ENCODE measurements around the gene HINFP.
"Not testable (repeated sequence)": the region's sequence is repeated elsewhere in the genome, so short reads cannot be mapped to it uniquely, and the experiment has no call there.

The HINFP gene

DNA sequence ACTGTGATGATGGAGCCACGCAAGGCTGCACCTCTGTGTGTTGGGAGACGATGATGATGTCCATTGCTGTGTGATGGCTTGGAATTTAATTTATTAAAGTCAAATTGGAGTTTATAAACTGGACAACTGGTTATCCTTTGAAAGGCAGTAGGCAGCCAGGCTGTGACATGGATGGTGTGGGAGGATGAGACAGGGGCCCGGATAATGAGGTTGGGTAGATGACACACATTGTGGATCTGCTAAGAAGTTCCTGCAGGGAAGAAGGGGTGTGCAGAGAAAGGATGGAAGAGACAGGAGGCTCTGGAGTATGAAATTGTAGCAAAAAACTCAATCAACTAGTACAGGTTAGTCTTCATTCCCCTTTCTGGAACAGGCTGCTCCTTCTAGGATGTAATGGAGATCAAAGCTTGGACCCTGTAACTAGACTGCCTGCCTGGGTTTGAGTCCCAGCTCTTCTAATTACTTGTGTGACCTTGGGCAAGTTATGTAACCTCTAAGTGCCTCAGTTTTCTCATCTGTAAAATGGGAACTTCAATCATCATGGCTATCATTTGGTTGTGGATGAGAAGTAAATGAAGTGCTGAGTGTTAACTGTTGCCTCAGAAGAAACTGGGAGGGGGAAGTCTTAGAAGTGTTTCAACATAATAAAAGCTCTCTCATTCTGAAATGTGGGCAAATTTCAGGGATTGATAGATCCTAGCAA, 4.2 kb upstream of the HINFP start:
- DNase-seq (ENCODE audit: low spot score) = no peak

DNA sequence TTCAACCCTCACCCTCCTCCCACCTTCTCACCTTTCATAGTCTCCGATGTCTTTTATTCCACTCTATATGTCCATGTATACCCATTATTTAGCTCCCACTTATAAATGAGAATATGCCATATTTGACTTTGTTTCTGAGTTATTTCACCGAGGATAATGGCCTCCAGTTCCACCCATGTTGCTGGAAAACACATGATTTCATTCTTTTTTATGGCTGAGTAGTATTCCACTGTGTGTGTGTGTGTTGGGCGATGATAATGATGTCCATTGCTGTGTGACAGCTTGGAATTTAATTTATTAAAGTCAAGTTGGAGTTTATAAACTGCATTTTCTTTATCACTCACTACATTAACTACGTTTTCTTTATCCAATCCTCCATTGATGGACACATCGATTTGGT, 3.2 kb upstream of the HINFP start:
- DNase-seq (ENCODE audit: low spot score) = no peak

DNA sequence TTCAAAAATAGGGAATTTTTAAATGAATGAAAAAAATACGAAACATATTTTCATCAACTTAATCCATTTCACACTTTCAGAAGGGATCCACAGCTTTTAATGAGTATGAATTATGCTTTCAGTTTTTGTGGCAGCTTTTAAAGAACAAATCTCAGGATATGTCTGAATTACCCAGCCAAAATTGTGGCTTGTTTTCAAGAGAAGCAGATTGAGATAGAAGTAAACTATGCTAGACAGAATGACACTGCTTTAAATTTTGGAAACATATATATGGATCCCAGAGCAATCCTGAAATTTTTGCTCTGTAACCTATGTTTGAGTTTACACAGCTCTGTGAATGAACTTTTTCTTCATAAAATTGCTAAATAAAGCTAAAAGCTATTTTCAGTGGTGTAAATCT, 2.4 kb upstream of the HINFP start:
- DNase-seq (ENCODE audit: low spot score) = no peak

DNA sequence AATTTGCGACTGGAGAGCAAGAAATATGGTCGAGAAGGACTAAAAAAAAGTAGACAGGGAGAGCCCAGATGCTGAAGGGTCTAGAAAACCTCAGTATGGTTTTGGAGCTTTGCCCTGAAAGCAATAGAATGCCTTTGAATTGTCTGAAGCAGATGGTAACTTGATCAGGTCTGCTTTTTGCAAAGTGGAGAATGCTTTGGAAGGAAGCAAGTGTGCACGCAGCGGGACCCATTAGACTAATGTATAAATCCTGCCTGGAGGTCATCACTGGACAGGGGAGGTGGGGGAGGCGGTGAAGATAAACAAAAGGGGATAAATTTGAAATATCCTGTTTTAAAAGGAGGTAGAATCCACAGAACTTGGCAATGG, 757 bp upstream of the HINFP start:
- DNase-seq (ENCODE audit: low spot score) = no peak

DNA sequence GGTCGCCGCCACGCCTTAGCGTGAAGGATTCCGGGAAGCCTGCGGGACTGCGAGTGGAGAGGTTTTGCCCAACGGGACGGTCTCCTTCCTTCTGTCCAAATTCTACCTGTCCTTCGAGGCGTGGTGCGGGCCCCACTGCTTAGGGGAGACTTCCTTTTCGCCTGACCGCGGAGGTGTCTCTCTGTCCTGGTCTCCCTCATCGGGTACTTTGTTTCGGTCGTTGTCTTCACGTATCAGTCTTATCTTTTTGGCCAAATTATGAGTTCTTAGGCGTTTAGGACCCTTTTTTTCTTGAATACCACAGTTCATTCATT, 388 bp downstream of the HINFP start:
- DNase-seq (ENCODE audit: low spot score) = no peak

DNA sequence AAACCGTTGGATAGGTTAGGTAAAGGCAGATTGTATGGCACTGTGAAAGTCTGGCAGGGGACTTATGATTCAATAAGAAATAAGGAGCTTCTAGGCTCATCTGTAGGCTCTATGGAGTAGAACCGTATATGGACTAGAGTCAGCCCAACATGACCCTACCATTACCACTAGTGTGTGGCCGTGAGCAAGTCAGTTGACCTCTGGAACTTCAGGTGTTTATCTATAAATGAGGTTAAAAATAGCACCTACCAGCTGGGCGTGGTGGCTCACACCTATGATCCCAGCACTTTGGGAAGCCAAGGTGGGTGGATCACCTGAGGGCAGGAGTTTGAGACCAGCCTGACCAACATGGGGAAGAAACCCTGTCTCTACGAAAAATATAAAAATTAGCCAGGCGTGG, 4.4 kb downstream of the HINFP start:
- no peak for DNase-seq (ENCODE audit: low spot score)

DNA sequence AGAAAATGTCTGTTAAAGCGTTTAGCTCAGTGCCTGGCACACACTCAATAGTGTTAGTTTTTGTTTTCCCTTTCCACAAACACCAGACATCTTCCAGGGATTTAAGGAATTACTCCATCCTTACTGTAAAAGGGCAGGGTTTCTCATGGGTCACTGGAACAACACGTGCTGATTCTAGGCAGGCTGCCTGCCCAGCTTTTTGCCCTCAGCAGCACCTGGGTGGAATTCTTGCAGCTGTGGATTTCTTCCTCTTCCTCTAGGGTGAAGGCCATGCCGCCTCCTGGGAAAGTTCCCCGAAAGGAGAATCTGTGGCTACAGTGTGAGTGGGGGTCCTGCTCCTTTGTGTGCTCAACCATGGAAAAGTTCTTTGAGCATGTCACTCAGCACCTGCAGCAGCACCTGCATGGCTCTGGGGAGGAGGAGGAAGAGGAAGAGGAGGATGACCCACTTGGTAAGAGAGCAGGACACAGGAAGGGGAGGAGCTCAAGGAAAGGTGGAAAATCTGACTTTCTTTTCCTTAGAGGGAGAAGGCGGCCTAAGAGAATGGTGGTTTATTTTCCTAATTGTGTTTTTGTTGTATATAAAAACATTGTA, 5.4 kb downstream of the HINFP start:
- DNase-seq (ENCODE audit: low spot score) = no peak

DNA sequence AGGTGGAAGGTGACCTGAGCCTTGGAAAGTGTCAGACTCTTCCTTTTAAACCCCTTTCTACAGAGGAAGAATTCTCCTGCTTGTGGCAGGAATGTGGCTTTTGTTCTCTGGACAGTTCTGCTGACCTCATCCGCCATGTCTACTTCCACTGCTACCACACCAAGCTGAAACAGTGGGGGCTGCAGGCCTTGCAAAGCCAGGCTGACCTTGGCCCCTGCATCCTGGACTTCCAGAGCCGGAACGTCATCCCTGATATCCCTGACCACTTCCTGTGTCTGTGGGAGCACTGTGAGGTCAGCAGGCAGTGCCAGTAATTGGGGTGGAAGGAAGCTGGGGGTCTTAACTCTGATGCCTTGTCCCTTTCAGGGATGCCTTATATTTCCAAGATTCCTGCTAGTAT, 9.3 kb downstream of the HINFP start:
- DNase-seq (ENCODE audit: low spot score) = no peak

DNA sequence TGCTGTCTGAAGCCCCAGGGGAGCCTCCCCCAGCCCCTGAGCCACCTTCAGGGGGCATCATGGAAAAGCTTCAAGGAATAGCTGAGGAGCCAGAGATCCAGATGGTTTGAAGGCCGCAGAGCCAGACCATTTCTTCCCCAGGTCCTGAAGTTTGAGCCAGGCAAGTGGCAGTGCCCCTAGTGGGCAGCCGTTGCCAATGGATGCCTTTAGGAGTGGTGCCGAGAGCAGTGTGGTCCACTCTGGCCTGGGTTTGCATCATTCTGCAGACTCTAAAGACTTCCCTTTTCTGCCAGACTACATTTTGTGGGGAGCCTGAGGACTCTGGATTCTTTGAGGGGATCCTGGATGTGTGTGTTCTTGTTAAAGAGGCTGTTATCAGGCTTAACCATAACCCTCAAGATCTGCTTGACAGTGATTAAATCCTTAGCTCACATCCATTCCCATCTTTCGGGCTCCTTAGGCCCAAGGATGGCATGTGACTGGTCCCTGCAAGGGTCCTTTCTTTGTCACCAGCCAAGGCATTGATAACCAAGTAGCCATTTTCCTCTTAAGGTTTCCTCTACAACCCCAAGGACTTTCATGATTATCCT, 13.1 kb downstream of the HINFP start:
- no peak for DNase-seq (ENCODE audit: low spot score)

DNA sequence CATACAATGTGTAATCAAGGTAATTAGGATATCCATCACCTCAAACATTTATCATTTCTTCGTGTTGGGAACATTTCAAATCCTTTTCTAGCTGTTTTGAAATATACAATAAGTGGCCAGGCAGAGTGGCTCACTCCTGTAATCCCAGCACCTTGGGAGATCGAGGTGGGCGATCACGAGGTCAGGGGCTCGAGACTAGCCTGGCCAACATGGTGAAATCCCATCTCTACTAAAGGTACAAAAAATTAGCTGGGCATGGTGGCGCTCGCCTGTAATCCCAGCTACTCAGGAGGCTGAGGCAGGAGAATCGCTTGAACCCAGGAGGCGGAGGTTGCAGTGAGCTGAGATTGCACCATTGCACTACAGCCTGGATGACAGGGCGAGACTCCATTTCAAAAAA, 17.9 kb downstream of the HINFP start:
- not testable (repeated sequence) for DNase-seq (ENCODE audit: low spot score)

DNA sequence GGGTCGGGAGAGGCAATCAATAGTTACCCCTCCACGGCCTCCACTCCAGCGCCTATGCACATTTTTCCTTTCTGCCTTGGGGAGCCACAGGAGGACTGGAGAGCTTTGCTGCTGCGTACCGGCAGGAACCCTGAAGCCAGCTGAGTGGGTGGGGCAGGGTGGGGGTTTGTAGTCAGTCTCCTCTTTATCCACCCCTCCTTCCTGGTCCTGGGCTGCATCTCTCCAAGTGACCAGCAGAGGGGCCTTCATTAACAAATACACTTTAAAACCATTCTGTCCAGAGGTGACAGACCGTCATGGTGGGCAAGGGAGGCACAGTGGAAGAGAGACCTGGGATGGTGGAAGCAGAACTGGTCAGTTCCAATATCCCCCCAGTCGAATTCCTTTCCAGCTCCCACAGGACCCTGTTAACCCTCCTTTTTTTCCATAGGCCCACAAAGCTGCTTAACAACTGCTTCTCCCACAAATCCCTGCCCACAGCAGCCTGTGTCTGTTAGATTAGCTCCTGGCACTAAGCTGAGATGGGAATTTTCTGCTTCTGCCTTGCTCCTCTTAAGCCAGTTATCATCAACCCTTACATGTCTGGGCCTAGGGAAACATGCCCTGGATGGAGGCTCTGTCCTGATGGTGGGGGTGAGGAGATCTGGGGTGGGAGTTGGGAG, 23.6 kb downstream of the HINFP start:
- DNase-seq (ENCODE audit: low spot score) = peak; percentile 33

DNA sequence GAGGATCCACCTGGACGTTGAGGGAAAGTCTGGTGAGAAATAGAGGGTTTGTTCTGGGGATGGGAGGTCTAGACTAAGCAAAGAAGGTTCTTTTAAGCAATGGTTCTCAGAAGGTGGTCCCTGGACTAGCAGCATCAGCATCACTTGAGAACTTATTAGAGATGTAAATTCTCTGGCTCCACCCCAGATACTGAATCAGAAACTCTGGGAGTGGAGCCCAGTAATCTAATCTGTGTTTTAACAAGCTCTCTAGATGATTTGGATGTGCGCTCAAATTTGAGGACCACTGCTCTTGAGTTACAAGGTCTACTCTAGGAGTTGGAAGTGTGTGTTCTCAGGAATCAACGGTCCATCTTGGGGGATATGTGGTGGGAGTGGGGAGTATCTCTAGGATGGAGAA, 24.2 kb downstream of the HINFP start:
- DNase-seq (ENCODE audit: low spot score) = no peak

DNA sequence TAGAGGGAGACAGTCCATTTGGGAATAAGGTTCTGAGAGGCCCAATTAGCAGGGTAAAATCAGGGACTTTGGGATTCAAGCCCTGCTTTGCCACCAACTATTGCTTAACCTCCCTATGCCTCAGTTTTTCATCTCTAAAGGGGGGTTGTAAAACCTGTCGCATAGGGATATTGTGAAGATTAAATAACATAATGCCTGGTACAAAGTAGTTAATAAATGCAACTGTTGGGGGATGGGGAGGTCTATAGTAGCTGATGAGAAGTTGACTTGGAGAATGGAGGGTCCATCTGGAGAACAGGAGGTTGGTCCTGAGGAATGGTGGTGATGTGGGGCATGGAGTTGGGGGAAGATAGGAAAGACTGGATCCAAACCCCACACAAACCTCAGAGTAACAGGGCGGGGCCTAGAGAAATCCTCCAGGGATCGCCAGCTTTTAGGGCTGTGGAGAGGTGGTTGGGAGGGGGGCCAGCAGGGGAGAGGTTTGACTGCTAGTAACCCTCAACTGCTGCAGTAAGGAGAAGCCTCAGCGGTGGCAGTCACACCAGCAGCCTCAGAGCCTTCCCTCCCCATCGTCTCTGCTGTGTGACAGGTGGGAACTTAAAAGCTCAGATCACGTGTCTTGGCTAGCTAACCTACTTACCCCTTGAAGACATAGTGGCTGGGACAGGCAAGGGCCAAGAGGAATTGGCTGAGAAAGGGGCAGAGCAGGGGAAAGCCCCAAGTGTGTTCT, 26.4 kb downstream of the HINFP start:
- DNase-seq (ENCODE audit: low spot score) = no peak

DNA sequence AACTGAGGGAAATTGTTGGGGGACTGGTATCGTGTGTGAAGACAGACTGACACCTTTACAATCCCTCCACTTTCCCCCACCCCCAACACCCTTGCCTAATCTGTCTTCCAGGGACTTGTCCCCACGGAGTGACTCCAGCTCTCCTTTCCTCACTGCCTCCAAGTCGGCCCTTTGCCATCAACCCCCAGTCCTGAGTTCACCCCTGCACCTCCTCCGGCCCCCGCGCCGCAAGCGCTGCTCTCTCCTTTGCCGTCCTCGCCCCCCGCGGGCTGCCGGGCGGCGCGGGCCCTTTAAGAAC, 27.3 kb downstream of the HINFP start:
- no peak for DNase-seq (ENCODE audit: low spot score)

DNA sequence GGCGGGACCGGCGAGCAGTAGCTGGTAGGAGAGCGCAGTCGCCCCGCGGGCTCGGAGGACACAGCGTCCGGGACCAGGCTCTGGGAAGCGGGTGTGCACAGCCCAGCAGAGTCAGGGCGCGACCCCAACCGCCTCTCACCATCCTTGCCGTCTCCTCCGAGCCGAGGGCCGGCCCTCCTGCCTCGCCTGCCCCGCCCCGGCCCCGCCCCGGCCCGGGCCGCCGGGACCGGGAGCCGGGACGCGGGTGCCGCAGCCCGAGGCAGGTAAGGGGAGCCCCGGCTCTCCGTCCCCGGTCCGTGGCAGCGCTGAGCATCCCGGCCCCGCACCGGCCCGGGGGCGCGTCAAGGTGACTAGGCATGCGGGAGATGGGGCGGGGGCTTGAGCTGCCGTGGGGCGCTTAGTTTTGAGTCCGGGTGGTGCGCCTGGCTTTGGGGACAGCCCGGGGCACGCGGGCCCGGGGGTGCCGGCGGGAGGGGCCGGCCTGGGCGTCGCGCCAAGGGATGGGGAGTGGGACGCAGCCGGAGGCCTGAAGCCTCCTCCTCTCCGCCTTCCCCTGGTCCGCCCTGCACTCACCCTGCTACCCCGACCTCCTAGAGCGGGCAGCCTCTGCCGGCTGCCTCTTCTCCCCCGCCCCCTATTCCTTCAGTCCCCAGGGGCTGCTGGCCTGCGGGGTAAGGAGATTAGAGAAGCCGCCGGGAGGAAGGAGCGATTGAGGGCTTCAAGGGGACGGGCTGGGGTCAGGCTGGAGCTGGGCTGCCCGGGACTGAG, 27.8 kb downstream of the HINFP start, which contains the start of gene ABCG4:
ABCG4 (plus strand) TSS at position 35 of the 768 bp plus-strand sequence. CDS start 914 bp downstream, outside the sequence.
- DNase-seq (ENCODE audit: low spot score) = no peak

DNA sequence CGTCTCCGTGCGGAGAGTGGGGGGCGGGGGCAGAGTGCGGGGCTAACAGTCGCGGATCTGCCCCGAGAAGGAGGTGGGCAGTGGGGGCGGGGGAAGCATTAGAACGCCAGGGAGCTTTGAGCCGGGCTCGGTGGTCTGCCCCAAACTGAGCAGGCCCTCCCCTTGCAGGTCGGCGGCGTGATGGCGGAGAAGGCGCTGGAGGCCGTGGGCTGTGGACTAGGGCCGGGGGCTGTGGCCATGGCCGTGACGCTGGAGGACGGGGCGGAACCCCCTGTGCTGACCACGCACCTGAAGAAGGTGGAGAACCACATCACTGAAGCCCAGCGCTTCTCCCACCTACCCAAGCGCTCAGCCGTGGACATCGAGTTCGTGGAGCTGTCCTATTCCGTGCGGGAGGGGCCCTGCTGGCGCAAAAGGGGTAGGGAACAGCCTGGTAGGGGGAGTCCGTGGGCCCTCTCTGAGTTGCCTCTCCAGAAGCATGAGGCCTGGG, 28.5 kb downstream of the HINFP start:
- no peak for DNase-seq (ENCODE audit: low spot score)

DNA sequence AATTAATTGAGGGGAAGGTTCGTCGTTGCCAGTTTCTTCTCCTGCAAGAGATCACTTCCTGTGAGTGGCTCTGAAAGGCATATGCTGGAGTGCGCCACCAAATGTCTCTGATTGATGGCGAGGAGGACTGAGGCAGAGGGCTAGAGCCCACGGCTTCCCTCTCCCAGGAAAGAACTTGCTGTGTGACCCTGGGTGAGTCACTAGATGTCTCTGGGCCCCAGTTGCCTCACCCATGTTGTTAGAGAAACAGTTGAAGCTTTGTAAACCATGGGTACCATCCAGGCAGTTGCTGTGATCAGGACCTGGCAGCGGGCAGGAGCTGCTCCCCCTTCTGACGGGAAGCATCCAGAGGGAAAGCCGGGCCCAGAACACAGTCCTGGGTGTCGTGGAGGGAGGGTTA, 30.7 kb downstream of the HINFP start:
- no peak for DNase-seq (ENCODE audit: low spot score)

DNA sequence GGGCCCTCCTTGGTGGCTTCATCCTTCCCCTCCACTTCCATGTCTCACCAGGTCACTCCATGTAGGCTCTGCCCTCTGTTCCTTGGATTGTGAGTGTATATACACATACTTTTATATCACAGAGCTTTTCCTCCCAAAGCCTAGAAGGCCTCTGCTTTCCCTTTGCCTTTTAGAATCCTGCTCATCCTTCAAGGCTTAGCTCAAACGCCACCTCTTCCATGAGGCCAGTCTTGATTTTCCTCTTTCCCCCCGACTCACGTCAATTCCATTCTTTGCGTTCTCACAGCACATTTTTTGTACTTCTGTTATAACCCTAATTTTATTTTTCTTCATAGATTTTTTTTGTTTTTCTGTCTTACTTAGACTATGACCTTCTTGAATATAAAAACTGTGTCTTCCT, 31.2 kb downstream of the HINFP start:
- DNase-seq (ENCODE audit: low spot score) = no peak

DNA sequence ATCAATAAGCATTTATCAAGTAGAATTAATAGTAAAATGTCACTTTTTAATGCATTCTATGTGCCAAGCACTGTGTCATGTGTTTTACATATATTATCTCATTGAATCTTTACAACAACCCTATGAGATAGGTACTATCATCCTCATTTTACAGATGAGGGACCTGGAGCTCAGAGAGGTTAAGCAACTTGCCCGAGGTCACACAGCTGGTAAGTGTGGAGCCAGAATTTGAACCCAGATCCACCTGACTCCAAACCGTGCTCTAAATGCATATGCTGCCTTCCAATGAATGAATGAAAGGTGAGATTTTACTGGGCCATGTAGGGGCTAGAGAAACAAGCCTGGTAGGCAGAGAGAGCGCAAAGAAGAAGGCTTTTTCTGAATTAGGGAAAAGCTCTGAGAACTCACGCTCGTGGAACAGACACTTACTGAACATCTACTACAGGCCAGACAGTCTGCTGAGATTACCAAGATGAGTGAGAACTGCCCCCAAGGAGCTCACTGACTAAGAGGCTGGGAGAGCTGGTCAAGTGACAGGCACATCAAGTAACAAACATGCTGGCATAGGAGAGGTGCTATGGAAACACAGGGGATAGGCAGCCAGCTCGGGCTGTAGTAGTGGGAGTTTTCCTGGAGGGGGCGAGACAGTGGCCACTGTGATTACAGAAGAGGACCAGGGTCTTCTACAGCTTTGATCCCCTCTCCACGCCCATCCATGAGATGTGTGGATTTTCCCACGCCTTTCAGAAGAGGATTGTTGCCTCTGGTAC, 31.9 kb downstream of the HINFP start:
- DNase-seq (ENCODE audit: low spot score) = no peak

DNA sequence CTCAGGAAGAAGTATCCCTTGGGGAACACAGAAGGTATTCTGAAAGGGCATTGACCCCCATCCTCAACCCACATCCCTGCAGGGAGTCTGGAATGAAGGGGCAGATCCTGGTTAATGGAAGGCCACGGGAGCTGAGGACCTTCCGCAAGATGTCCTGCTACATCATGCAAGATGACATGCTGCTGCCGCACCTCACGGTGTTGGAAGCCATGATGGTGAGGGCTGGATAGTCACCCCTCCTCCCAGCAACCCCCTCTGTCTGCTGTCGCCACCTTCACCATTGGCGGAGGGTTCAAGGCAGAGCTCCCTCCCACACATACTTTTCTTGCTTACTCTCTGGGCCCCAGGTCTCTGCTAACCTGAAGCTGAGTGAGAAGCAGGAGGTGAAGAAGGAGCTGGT, 32.8 kb downstream of the HINFP start:
- DNase-seq (ENCODE audit: low spot score) = no peak
